ENCODE data around the gene KCNAB3. TPM values are rescaled to one million over a fixed set of nuclear protein-coding genes. Genes with fewer than 3 reads are reported as not detected.

The KCNAB3 gene
- polyA plus RNA-seq, 3 donors, result 11.7 TPM; not detected in 2

- intact Hi-C loops (cut with micrococcal nuclease), result loop anchor here in 1 of 2 donors (5.0 kb wide), 1 partner anchor 90 kb away; no protein-coding TSS in a partner anchor
- Mint-ChIP-seq H3K9me3 (peaks cover 0 to 2% (median 0%) of the 10 kb centered on the region in 7 donors), H3K4me3 (peak within 1 kb of the TSS; percentile 97 to 100), H3K36me3 (peaks cover 35 to 52% of the 10 kb centered on the region in 2 donors), H3K4me1 (peaks cover 44% of the 10 kb centered on the region), H3K27me3 (ENCODE audit: low read depth in 3 of 3) (peaks cover 0 to 4% (median 1%) of the 10 kb centered on the region in 3 donors), H3K27ac (peak within 1 kb of the TSS; percentile 95 to 100 (median 99))
- Histone ChIP-seq H3K9me3 (replicated peaks in 1 of 2; ENCODE audit: control insufficient read depth in 1 of 2, insufficient read depth in 1 of 2, low read length in 2 of 2) (no peaks in the 10 kb centered on the region), H3K36me3 (replicated peaks in 1 of 2; ENCODE audit: control insufficient read depth in 1 of 2, insufficient read depth in 2 of 2, low read length in 2 of 2) (peaks cover 15 to 44% of the 10 kb centered on the region in 2 donors), H3K27me3 (ENCODE audit: control insufficient read depth in 2 of 2, insufficient read depth in 2 of 2, low read length in 2 of 2) (no peaks in the 10 kb centered on the region), H3K9ac (ENCODE audit: insufficient read depth, low read length, poor library complexity, severe bottlenecking) (peak within 1 kb of the TSS; percentile 71), H3K4me2 (replicated peaks; ENCODE audit: extremely low read depth, low read length, poor library complexity, severe bottlenecking) (peak within 1 kb of the TSS; percentile 84), H2AFZ (ENCODE audit: insufficient read depth, low read depth, low read length, poor library complexity, severe bottlenecking) (peak within 1 kb of the TSS; percentile 87), H3K27ac (ENCODE audit: low read depth in 1 of 2, low read length in 2 of 2) (peak within 1 kb of the TSS; percentile 74 to 88), H4K20me1 (ENCODE audit: insufficient read depth, low read length) (no peaks in the 10 kb centered on the region), H3K4me3 (replicated peaks in 1 of 3; ENCODE audit: low read depth in 2 of 3, low read length in 3 of 3) (peak within 1 kb of the TSS; percentile 68 to 86 (median 85)), H3K4me1 (ENCODE audit: control insufficient read depth in 1 of 2, insufficient read depth in 2 of 2, low read length in 2 of 2) (peaks cover 26 to 37% of the 10 kb centered on the region in 2 donors), H3K79me2 (ENCODE audit: insufficient read depth, low read length) (peaks cover 53% of the 10 kb centered on the region)
- TF ChIP-seq CTCF (IDR thresholded peaks at IDR 0.05), result no peak
- WGBS (ENCODE audit: insufficient coverage), result under 1% methylated on average over 52 of the region's 55 CpGs
- DNase-seq, result peak; percentile 99 to 100 (median 100)
Observed at GRCh38 chr17:7931709-7932482, 2.2 kb upstream of the KCNAB3 start, which contains the start of the genes CNTROB and TRAPPC1. Gene CNTROB, plus strand, starts transcription at chr17:7932206. Its CDS starts 874 bp downstream, at chr17:7933080. Gene TRAPPC1, minus strand, starts transcription at chr17:7931946. Its CDS starts 117 bp downstream, at chr17:7931829.

GRCh38 chr17:7930841-7931631 is 1.4 kb upstream of the KCNAB3 start:
- Mint-ChIP-seq H3K27me3 (ENCODE audit: low read depth in 3 of 3) (peaks cover 0 to 4% (median 3%) of the 10 kb centered on the region in 3 donors), H3K9me3 (peaks cover 0 to 2% (median 0%) of the 10 kb centered on the region in 7 donors), H3K4me3 (peak overlapping the region; percentile 97 to 100), H3K27ac (peak overlapping the region; percentile 83 to 100 (median 99)), H3K36me3 (peaks cover 26 to 44% of the 10 kb centered on the region in 2 donors), H3K4me1 (peaks cover 44% of the 10 kb centered on the region)
- intact Hi-C loops (cut with micrococcal nuclease), result loop anchor here in 1 of 2 donors (5.0 kb wide), 1 partner anchor 89 kb away; no protein-coding TSS in a partner anchor
- Histone ChIP-seq H4K20me1 (ENCODE audit: insufficient read depth, low read length) (no peaks in the 10 kb centered on the region), H3K9me3 (replicated peaks in 1 of 2; ENCODE audit: control insufficient read depth in 1 of 2, insufficient read depth in 1 of 2, low read length in 2 of 2) (no peaks in the 10 kb centered on the region), H3K27me3 (ENCODE audit: control insufficient read depth in 2 of 2, insufficient read depth in 2 of 2, low read length in 2 of 2) (no peaks in the 10 kb centered on the region), H2AFZ (ENCODE audit: insufficient read depth, low read depth, low read length, poor library complexity, severe bottlenecking) (peak overlapping the region; percentile 87), H3K36me3 (replicated peaks in 1 of 2; ENCODE audit: control insufficient read depth in 1 of 2, insufficient read depth in 2 of 2, low read length in 2 of 2) (peaks cover 7 to 36% of the 10 kb centered on the region in 2 donors), H3K9ac (ENCODE audit: insufficient read depth, low read length, poor library complexity, severe bottlenecking) (peak overlapping the region; percentile 71), H3K4me1 (ENCODE audit: control insufficient read depth in 1 of 2, insufficient read depth in 2 of 2, low read length in 2 of 2) (peaks cover 26 to 37% of the 10 kb centered on the region in 2 donors), H3K27ac (ENCODE audit: low read depth in 1 of 2, low read length in 2 of 2) (peak overlapping the region; percentile 60 to 88), H3K79me2 (ENCODE audit: insufficient read depth, low read length) (peaks cover 53% of the 10 kb centered on the region), H3K4me3 (replicated peaks in 1 of 3; ENCODE audit: low read depth in 2 of 3, low read length in 3 of 3) (peak overlapping the region; percentile 68 to 86 (median 85)), H3K4me2 (replicated peaks; ENCODE audit: extremely low read depth, low read length, poor library complexity, severe bottlenecking) (peak overlapping the region; percentile 84)
- WGBS (ENCODE audit: insufficient coverage), result 70% methylated on average over 8 of the region's 20 CpGs
- no peak for TF ChIP-seq CTCF (IDR thresholded peaks at IDR 0.05)
- DNase-seq, result no peak

Measured in CD14-positive monocyte (primary cell).